GM04504 (cell line): ENCODE measurements around the gene ZBTB24.

Experiments used
- DNase-seq: peaks from one replicate; pipeline ENCODE4 v3.0.0-alpha.2; 2012; ENCODE audit warnings: low read depth

The ZBTB24 gene

GRCh38 chr6:109498936-109499335 is 15.9 kb upstream of the ZBTB24 start:
- DNase-seq = no peak

- no peak for DNase-seq
These were observed 15.0 kb upstream of the ZBTB24 start for GRCh38 chr6:109498052-109498451.

- no peak for DNase-seq
These were observed 13.2 kb upstream of the ZBTB24 start for GRCh38 chr6:109496036-109496772.

- DNase-seq = no peak
These were observed 10.8 kb upstream of the ZBTB24 start for GRCh38 chr6:109493865-109494264.

- no peak for DNase-seq
These were observed 8.4 kb upstream of the ZBTB24 start for GRCh38 chr6:109491207-109491938.

GRCh38 chr6:109490713-109491112 is 7.7 kb upstream of the ZBTB24 start:
- no peak for DNase-seq

- DNase-seq = no peak
These were observed 5.0 kb upstream of the ZBTB24 start for GRCh38 chr6:109488001-109488400.

- no peak for DNase-seq
These were observed 3.0 kb upstream of the ZBTB24 start for GRCh38 chr6:109486068-109486467.

GRCh38 chr6:109485266-109485935 is 2.4 kb upstream of the ZBTB24 start:
- DNase-seq = no peak

GRCh38 chr6:109484122-109484521 is 1.1 kb upstream of the ZBTB24 start:
- DNase-seq = no peak

- no peak for DNase-seq
These were observed 677 bp upstream of the ZBTB24 start for GRCh38 chr6:109483735-109484057.

- no peak for DNase-seq
These were observed 2.0 kb downstream of the ZBTB24 start for GRCh38 chr6:109480993-109481480.

- no peak for DNase-seq
These were observed 4.0 kb downstream of the ZBTB24 start for GRCh38 chr6:109478841-109479624.

GRCh38 chr6:109478222-109478805 is 4.7 kb downstream of the ZBTB24 start:
- DNase-seq = peak; percentile 56

GRCh38 chr6:109477725-109478124 is 5.3 kb downstream of the ZBTB24 start:
- no peak for DNase-seq

GRCh38 chr6:109477184-109477583 is 5.8 kb downstream of the ZBTB24 start:
- no peak for DNase-seq

- no peak for DNase-seq
These were observed 7.4 kb downstream of the ZBTB24 start for GRCh38 chr6:109475625-109476024.

GRCh38 chr6:109474995-109475394 is 8.0 kb downstream of the ZBTB24 start:
- no peak for DNase-seq

GRCh38 chr6:109473120-109473519 is 9.9 kb downstream of the ZBTB24 start:
- no peak for DNase-seq

GRCh38 chr6:109472132-109472995 is 10.7 kb downstream of the ZBTB24 start:
- no peak for DNase-seq
